Limb (tissue), 2 donors: Measurements from ENCODE around the gene CD177.
"Not testable (repeated sequence)": the region's sequence is repeated elsewhere in the genome, so short reads cannot be mapped to it uniquely, and the experiment has no call there.

Source experiments
- DNase-seq, 2 donors: peaks; one replicate each; pipeline ENCODE4 v3.0.0-alpha.2; 2016; ENCODE audit errors: extremely low spot score in 2 of 2

The CD177 gene

GRCh38 chr19:43332058-43332922 lies 21.2 kb upstream of the CD177 start:
- DNase-seq: no peak

GRCh38 chr19:43336508-43336907 lies 17.0 kb upstream of the CD177 start:
- DNase-seq: not testable (repeated sequence)

- DNase-seq: no peak
Measured at GRCh38 chr19:43337737-43338136, 15.7 kb upstream of the CD177 start.

GRCh38 chr19:43338530-43338929 lies 15.0 kb upstream of the CD177 start:
- no peak for DNase-seq

GRCh38 chr19:43339243-43339930 lies 14.1 kb upstream of the CD177 start:
- not testable (repeated sequence) for DNase-seq

GRCh38 chr19:43340101-43340500 lies 13.4 kb upstream of the CD177 start:
- DNase-seq: not testable (repeated sequence)

- DNase-seq: not testable (repeated sequence)
Measured at GRCh38 chr19:43341098-43341497, 12.4 kb upstream of the CD177 start.

- DNase-seq: not testable (repeated sequence)
Measured at GRCh38 chr19:43342104-43342503, 11.4 kb upstream of the CD177 start.

- DNase-seq: not testable (repeated sequence)
Measured at GRCh38 chr19:43344347-43344925, 9.1 kb upstream of the CD177 start.

GRCh38 chr19:43349813-43350212 lies 3.7 kb upstream of the CD177 start:
- not testable (repeated sequence) for DNase-seq

- no peak for DNase-seq
Measured at GRCh38 chr19:43351998-43352746, 1.3 kb upstream of the CD177 start.

GRCh38 chr19:43354305-43354627 lies 780 bp downstream of the CD177 start:
- DNase-seq: no peak

GRCh38 chr19:43356749-43357148 lies 3.3 kb downstream of the CD177 start:
- DNase-seq: not testable (repeated sequence)

- no peak for DNase-seq
Measured at GRCh38 chr19:43362179-43362578, 8.7 kb downstream of the CD177 start.

GRCh38 chr19:43362745-43363144 lies 9.3 kb downstream of the CD177 start:
- DNase-seq: no peak

GRCh38 chr19:43365677-43366076 lies 12.2 kb downstream of the CD177 start:
- DNase-seq: not testable (repeated sequence)

GRCh38 chr19:43367822-43368221 lies 14.3 kb downstream of the CD177 start:
- no peak for DNase-seq

- DNase-seq: not testable (repeated sequence)
Measured at GRCh38 chr19:43368897-43369296, 15.4 kb downstream of the CD177 start.

- no peak for DNase-seq
Measured at GRCh38 chr19:43371909-43372308, 18.4 kb downstream of the CD177 start.

- no peak for DNase-seq
Measured at GRCh38 chr19:43372462-43372861, 19.0 kb downstream of the CD177 start.

- DNase-seq: not testable (repeated sequence)
Measured at GRCh38 chr19:43377624-43378023, 24.1 kb downstream of the CD177 start.

- DNase-seq: no peak
Measured at GRCh38 chr19:43380008-43380407, 26.5 kb downstream of the CD177 start.
